ENCODE data around the gene RIPK3. TPM values are rescaled to one million over a fixed set of nuclear protein-coding genes. Genes with fewer than 3 reads are reported as not detected.

Gene RIPK3
- total and polyA plus RNA-seq, 4 donors = 1.0 to 2.9 (median 1.9) TPM

DNA sequence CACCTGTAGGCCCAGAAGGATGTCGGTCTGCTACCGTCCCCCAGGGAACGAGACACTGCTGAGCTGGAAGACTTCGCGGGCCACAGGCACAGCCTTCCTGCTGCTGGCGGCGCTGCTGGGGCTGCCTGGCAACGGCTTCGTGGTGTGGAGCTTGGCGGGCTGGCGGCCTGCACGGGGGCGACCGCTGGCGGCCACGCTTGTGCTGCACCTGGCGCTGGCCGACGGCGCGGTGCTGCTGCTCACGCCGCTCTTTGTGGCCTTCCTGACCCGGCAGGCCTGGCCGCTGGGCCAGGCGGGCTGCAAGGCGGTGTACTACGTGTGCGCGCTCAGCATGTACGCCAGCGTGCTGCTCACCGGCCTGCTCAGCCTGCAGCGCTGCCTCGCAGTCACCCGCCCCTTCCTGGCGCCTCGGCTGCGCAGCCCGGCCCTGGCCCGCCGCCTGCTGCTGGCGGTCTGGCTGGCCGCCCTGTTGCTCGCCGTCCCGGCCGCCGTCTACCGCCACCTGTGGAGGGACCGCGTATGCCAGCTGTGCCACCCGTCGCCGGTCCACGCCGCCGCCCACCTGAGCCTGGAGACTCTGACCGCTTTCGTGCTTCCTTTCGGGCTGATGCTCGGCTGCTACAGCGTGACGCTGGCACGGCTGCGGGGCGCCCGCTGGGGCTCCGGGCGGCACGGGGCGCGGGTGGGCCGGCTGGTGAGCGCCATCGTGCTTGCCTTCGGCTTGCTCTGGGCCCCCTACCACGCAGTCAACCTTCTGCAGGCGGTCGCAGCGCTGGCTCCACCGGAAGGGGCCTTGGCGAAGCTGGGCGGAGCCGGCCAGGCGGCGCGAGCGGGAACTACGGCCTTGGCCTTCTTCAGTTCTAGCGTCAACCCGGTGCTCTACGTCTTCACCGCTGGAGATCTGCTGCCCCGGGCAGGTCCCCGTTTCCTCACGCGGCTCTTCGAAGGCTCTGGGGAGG is 28.9 kb downstream of the RIPK3 start, which contains the start of gene LTB4R:
LTB4R (plus strand) TSS at position 857 of the 959 bp plus-strand sequence. CDS start 4,150 bp downstream, outside the sequence.
- Histone ChIP-seq H3K4me1 (ENCODE audit: control insufficient read depth in 4 of 4, insufficient read depth in 4 of 4, low read length in 3 of 4) (peaks cover 26 to 55% (median 48%) of the 10 kb centered on the region in 4 donors), H3K9ac (ENCODE audit: low read depth in 1 of 2, low read length in 2 of 2) (peak within 1 kb of the TSS; percentile 44 to 64)

DNA sequence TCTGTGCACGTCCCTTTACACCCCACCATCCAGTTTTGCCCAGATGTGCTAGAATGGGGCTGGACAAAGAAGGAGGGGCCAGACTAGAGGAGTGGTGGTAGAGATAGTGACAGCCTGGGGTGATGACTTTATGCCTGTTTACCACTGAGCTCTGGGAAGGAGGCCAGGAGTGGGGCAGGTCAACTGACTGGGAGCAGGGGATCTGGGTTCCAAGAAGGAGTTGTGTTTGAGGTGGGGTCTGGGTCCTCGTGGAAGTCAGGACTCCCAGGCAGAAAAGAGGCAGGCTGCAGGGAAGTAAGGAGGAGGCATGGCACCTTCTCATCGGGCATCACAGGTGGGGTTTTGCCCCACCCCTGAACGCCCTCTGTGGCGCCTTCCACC is 29.5 kb downstream of the RIPK3 start:
- H3K27me3 ChIP-seq (ENCODE audit: control insufficient read depth in 4 of 4, insufficient read depth in 4 of 4, low read length in 3 of 4) = no peaks in the 10 kb centered on the region
- peak overlapping the region; percentile 40 to 64 for H3K9ac ChIP-seq (ENCODE audit: low read depth in 1 of 2, low read length in 2 of 2)
- H3K4me3 ChIP-seq (ENCODE audit: low read depth in 1 of 3, low read length in 3 of 3) = peak overlapping the region in 2 of 3 donors; percentile 38 to 49
- TF ChIP-seq ZBTB33 (IDR thresholded peaks at IDR 0.05) (no peak), HNF4A (conservative IDR thresholded peaks at IDR 0.05) (peak; percentile 6 to 62), RXRA (IDR thresholded peaks at IDR 0.05) (peak in 1 of 2 donors; percentile 26)
- no peaks in the 10 kb centered on the region for H3K9me3 ChIP-seq (ENCODE audit: control insufficient read depth in 4 of 4, low read length in 3 of 4)
- H3K27ac ChIP-seq (ENCODE audit: low read depth in 1 of 2, low read length in 2 of 2) = peak overlapping the region; percentile 92 to 97
- H3K4me1 ChIP-seq (ENCODE audit: control insufficient read depth in 4 of 4, insufficient read depth in 4 of 4, low read length in 3 of 4) = peaks cover 24 to 61% (median 54%) of the 10 kb centered on the region in 4 donors
- 12% methylated on average over 5 of the region's 5 CpGs for WGBS
- H3K36me3 ChIP-seq (ENCODE audit: control insufficient read depth in 4 of 4, insufficient read depth in 3 of 4, low read depth in 1 of 4, low read length in 3 of 4) = peaks cover 0 to 14% (median 9%) of the 10 kb centered on the region in 4 donors
- DNase-seq (ENCODE audit: low spot score) = peak; percentile 74

More for the DNA sequence above, 28.9 kb downstream of the RIPK3 start, which contains the start of gene LTB4R:
- peak within 1 kb of the TSS in 2 of 3 donors; percentile 38 to 49 for H3K4me3 ChIP-seq (ENCODE audit: low read depth in 1 of 3, low read length in 3 of 3)
- H3K27me3 ChIP-seq (ENCODE audit: control insufficient read depth in 4 of 4, insufficient read depth in 4 of 4, low read length in 3 of 4) = no peaks in the 10 kb centered on the region
- H3K36me3 ChIP-seq (ENCODE audit: control insufficient read depth in 4 of 4, insufficient read depth in 3 of 4, low read depth in 1 of 4, low read length in 3 of 4) = peaks cover 0 to 7% (median 4%) of the 10 kb centered on the region in 4 donors
- WGBS = 18% methylated on average over 99 of the region's 99 CpGs
- peak; percentile 72 for DNase-seq (ENCODE audit: low spot score)
- H3K27ac ChIP-seq (ENCODE audit: low read depth in 1 of 2, low read length in 2 of 2) = peak within 1 kb of the TSS; percentile 92 to 97
- H3K9me3 ChIP-seq (ENCODE audit: control insufficient read depth in 4 of 4, low read length in 3 of 4) = no peaks in the 10 kb centered on the region
- peak; percentile 35 for TF ChIP-seq CTCF (IDR thresholded peaks at IDR 0.05; ENCODE audit: low read depth, low read length, missing input control)
- no peak for TF ChIP-seq EGR1 (IDR thresholded peaks at IDR 0.05; ENCODE audit: low read depth in 2 of 2)
- no peak for TF ChIP-seq SP1 (IDR thresholded peaks at IDR 0.05)

- H3K4me3 ChIP-seq (ENCODE audit: low read depth in 1 of 3, low read length in 3 of 3) = peak within 1 kb of the TSS in 2 of 3 donors; percentile 38 to 49
- H3K27ac ChIP-seq (ENCODE audit: low read depth in 1 of 2, low read length in 2 of 2) = peak within 1 kb of the TSS; percentile 92 to 97
- TF ChIP-seq RXRA (IDR thresholded peaks at IDR 0.05) = no peak
- TF ChIP-seq HNF4G (IDR thresholded peaks at IDR 0.05) = no peak
- no peak for TF ChIP-seq RAD21 (IDR thresholded peaks at IDR 0.05)
- TF ChIP-seq, protein P1, sequence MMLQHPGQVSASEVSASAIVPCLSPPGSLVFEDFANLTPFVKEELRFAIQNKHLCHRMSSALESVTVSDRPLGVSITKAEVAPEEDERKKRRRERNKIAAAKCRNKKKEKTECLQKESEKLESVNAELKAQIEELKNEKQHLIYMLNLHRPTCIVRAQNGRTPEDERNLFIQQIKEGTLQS (IDR thresholded peaks at IDR 0.05) = no peak
- TF ChIP-seq TAF1 (conservative IDR thresholded peaks at IDR 0.05) = no peak
- no peak for TF ChIP-seq SP1 (IDR thresholded peaks at IDR 0.05)
- TF ChIP-seq YY1 (IDR thresholded peaks at IDR 0.05) = no peak
- no peak for TF ChIP-seq FOXA2 (IDR thresholded peaks at IDR 0.05)
- TF ChIP-seq, protein P2, sequence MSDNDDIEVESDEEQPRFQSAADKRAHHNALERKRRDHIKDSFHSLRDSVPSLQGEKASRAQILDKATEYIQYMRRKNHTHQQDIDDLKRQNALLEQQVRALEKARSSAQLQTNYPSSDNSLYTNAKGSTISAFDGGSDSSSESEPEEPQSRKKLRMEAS (IDR thresholded peaks at IDR 0.05) = no peak
- TF ChIP-seq EGR1 (IDR thresholded peaks at IDR 0.05; ENCODE audit: low read depth in 2 of 2) = no peak
- no peak for TF ChIP-seq NR2F2 (IDR thresholded peaks at IDR 0.05)
- no peak for TF ChIP-seq HNF4A (conservative IDR thresholded peaks at IDR 0.05)
- no peak for TF ChIP-seq JUND (IDR thresholded peaks at IDR 0.05)
- no peak for DNase-seq (ENCODE audit: low spot score)
- H3K9ac ChIP-seq (ENCODE audit: low read depth in 1 of 2, low read length in 2 of 2) = peak within 1 kb of the TSS; percentile 44 to 64
- peaks cover 26 to 67% (median 58%) of the 10 kb centered on the region in 4 donors for H3K4me1 ChIP-seq (ENCODE audit: control insufficient read depth in 4 of 4, insufficient read depth in 4 of 4, low read length in 3 of 4)
- no peaks in the 10 kb centered on the region for H3K27me3 ChIP-seq (ENCODE audit: control insufficient read depth in 4 of 4, insufficient read depth in 4 of 4, low read length in 3 of 4)
- 64% methylated on average over 5 of the region's 5 CpGs for WGBS
- H3K9me3 ChIP-seq (ENCODE audit: control insufficient read depth in 4 of 4, low read length in 3 of 4) = no peaks in the 10 kb centered on the region
- peaks cover 2 to 19% (median 14%) of the 10 kb centered on the region in 4 donors for H3K36me3 ChIP-seq (ENCODE audit: control insufficient read depth in 4 of 4, insufficient read depth in 3 of 4, low read depth in 1 of 4, low read length in 3 of 4)
These were observed 30.1 kb downstream of the RIPK3 start, which contains the start of gene LTB4R2 for GRCh38 chr14:24309538-24310264. LTB4R2 (plus strand) TSS chr14:24310140; CDS start chr14:24310665, 525 bp downstream.

Data from liver (tissue), 9 donors.